Measurements from ENCODE around the gene ACOXL.

- TF ChIP-seq CBX5 (IDR thresholded peaks at IDR 0.05; ENCODE audit: low read depth) (no peak), CTCF (IDR thresholded peaks at IDR 0.05 in 2 of 3, conservative IDR thresholded peaks at IDR 0.05 in 1 of 3; ENCODE audit: control insufficient read depth in 2 of 3, extremely low read depth in 1 of 3, insufficient read depth in 1 of 3, low read depth in 3 of 3, low read length in 3 of 3) (no peak), CEBPB (IDR thresholded peaks at IDR 0.05; ENCODE audit: borderline replicate concordance in 1 of 2, low read depth in 2 of 2, low read length in 2 of 2) (no peak), CREB1 (IDR thresholded peaks at IDR 0.05; ENCODE audit: low read depth) (no peak), TCF12 (IDR thresholded peaks at IDR 0.05; ENCODE audit: low read depth, low read length) (no peak), EGR1 (IDR thresholded peaks at IDR 0.05; ENCODE audit: borderline replicate concordance in 1 of 2, low read depth in 2 of 2, low read length in 2 of 2) (no peak), EP300 (IDR thresholded peaks at IDR 0.05; ENCODE audit: borderline replicate concordance in 1 of 2, control insufficient read depth in 1 of 2, low read depth in 2 of 2, low read length in 2 of 2) (no peak)
- TF ChIP-seq, protein P1, sequence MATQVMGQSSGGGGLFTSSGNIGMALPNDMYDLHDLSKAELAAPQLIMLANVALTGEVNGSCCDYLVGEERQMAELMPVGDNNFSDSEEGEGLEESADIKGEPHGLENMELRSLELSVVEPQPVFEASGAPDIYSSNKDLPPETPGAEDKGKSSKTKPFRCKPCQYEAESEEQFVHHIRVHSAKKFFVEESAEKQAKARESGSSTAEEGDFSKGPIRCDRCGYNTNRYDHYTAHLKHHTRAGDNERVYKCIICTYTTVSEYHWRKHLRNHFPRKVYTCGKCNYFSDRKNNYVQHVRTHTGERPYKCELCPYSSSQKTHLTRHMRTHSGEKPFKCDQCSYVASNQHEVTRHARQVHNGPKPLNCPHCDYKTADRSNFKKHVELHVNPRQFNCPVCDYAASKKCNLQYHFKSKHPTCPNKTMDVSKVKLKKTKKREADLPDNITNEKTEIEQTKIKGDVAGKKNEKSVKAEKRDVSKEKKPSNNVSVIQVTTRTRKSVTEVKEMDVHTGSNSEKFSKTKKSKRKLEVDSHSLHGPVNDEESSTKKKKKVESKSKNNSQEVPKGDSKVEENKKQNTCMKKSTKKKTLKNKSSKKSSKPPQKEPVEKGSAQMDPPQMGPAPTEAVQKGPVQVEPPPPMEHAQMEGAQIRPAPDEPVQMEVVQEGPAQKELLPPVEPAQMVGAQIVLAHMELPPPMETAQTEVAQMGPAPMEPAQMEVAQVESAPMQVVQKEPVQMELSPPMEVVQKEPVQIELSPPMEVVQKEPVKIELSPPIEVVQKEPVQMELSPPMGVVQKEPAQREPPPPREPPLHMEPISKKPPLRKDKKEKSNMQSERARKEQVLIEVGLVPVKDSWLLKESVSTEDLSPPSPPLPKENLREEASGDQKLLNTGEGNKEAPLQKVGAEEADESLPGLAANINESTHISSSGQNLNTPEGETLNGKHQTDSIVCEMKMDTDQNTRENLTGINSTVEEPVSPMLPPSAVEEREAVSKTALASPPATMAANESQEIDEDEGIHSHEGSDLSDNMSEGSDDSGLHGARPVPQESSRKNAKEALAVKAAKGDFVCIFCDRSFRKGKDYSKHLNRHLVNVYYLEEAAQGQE (IDR thresholded peaks at IDR 0.05; ENCODE audit: low read depth, low read length), result no peak
Observed at GRCh38 chr2:110943070-110943634, 210.8 kb downstream of the ACOXL start.

All from GM12878 (cell line).